ENCODE measurements around the gene COQ7.

Gene COQ7

DNA sequence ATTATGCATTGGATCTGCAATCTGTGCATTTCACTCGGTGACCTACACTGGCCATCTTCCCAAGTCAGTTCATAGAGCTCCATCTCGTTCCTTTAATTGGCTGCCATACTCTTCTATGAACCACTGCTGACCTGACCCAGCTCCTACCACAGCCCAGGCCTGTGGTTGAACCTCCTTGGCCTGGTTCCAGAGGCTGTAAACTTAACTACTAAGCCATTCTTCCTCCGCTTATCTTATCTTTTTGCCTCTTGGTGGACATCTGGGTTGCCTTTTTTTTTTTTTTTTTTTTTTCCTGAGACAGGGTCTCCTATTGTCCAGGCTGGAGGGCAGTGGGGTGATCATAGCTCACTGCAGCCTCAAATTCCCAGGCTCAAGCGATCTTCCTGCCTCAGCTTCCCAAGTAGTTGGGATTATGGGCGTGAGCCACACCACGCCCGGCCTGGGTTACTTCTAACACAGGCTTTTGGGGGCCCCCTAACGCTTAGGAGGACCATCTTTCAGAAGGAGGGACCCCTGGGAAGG, 18.3 kb downstream of the COQ7 start:
- DNase-seq (ENCODE audit: low read depth in 2 of 2, low spot score in 1 of 2), result no peak

DNA sequence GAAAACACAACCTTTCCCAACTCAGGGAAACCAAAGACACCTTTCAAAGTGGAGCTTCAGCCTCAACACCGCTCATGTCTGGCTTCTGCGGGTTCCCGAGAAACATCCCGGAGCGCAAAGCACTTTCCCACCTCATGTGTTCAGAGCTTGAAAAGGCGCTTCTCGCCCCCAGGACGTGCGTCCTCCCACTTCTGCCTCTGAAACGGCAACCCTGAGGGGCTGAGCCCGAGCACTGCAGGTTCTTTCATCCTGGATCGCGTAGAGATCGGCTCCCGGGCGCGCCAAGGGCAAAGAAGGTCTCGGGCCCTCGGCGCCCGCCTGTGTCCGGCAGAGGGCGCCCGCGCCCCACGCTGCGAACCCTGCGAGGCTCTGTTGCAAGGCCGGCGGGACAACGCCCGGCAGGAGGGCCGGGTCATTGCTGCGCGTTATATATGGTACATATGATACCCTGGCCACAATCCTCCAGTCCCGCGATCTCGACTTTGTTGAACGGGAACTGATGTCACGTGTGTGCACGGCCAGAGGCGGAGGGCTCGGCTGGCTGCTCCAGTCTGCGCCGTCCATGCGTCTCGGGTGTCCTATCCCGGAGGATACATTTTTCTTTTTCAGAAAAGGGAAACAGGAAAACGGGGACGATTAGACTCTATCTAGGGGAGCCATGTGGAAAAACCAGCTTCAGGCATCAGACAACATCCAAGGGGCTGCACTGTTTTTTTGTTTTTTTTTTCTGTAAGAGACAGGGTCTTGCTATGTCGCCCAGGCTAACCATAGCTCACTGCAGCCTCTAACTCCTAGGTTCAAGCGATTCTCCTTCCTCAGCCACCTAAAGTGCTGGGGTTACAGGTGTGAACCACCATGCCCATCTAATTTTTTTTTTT, 19.1 kb downstream of the COQ7 start:
- peak; percentile 42 to 50 for DNase-seq (ENCODE audit: low read depth in 2 of 2, low spot score in 1 of 2)

DNA sequence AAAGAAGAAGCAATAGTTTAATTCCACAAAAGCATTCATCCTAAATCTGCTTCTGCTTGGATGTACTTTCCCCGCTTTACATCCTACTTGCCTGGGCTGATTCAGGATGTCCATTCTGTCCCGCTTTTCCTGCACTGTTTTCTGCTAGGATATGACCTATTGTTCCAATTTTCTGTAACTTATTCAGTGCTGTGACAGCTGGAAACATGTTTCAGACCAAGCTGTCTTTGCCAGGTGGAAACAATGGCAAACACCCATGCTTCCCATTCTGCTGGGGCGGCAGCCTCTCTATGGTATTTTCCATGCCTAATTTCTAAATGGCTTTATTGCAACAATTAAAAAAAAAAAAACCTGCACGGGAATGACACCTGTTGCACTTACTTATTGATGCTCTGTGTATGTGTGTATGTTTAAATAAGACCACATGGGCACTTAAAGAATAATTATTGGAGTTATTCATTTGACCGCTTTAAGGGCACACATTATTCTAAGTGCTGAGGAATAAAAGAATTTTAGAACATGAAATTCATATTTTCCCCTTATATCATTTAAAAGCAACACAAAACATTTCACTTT, 21.0 kb downstream of the COQ7 start:
- no peak for DNase-seq (ENCODE audit: low read depth in 2 of 2, low spot score in 1 of 2)

DNA sequence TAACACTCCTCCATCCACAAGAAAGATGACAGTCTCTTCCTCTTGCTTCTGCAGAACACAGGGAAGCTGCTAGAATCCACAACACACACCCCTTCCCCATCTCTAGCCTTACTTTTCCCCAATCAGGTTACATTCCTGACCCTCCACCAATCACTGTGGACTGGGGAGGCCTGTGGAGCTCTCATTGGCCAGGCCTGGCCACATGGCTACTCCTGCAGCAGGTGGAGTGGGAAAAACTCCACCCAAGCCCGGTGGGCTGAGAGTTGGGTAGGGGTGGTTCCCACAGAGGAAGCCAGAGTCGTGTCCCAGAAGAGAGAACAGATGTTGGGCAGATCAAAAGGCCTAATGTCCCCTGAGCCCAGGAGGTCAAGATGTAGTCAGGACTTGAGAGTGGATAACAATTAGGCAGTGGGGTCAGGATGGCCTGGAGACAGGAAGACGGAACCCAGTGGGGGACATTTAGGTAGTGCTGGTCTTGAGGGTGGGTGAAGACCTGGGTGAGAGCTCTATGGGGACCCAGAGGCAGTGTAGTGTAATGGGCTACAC, 22.1 kb downstream of the COQ7 start:
- DNase-seq (ENCODE audit: low read depth in 2 of 2, low spot score in 1 of 2), result no peak

DNA sequence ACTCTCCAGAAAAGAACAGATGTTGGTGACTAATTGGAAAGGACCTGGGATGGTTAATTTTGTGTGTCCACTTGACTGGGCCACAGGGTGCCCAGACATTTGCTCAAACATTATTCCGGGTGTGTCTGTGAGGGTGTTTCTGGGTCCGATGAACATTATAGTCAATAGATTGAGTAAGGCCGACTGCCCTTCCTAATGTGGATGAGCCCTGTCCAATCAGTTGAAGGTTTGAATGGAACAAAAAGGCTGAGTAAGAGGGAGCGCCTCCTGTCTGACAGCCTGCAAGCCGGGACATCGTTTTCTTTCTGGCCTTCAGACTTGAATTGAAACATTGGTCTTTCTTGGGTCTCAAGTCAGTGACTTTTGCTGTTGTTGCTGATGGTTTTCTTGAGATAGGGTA, 23.5 kb downstream of the COQ7 start:
- DNase-seq (ENCODE audit: low read depth in 2 of 2, low spot score in 1 of 2), result no peak

DNA sequence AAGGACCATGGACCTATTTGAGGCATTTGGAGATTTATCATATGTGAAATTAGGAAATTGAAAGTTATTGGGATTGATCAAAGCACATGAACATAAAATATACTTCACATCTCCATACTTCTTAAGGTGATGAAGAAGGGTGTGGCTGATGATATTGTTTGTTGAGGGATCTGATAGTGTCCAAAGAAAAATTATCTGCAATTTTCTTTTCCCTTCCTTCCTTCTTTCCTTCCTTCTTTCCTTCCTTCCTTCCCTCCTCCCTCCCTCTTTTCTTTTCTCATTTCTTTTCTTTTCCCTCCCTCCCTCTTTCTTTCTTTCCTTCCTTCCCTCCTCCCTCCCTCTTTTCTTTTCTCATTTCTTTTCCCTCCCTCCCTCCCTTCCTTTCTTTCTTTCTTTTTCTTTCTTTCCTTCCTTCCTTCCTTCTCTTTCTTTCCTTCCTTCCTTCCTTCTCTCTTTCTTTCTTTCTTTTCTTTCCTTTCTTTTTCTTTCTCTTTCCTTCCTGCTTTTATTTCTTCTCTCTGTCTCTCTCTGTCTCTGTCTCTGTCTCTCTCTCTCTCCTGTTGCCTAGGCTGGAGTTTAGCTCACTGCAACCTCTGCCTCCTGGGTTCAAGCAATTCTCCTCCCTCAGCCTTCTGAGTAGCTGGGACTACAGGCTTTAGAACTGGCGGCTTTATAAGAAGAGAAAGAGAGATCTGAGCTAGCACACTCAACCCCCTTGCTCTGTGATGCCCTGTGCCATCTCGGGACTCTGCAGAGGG, 25.4 kb downstream of the COQ7 start:
- no peak for DNase-seq (ENCODE audit: low read depth in 2 of 2, low spot score in 1 of 2)

DNA sequence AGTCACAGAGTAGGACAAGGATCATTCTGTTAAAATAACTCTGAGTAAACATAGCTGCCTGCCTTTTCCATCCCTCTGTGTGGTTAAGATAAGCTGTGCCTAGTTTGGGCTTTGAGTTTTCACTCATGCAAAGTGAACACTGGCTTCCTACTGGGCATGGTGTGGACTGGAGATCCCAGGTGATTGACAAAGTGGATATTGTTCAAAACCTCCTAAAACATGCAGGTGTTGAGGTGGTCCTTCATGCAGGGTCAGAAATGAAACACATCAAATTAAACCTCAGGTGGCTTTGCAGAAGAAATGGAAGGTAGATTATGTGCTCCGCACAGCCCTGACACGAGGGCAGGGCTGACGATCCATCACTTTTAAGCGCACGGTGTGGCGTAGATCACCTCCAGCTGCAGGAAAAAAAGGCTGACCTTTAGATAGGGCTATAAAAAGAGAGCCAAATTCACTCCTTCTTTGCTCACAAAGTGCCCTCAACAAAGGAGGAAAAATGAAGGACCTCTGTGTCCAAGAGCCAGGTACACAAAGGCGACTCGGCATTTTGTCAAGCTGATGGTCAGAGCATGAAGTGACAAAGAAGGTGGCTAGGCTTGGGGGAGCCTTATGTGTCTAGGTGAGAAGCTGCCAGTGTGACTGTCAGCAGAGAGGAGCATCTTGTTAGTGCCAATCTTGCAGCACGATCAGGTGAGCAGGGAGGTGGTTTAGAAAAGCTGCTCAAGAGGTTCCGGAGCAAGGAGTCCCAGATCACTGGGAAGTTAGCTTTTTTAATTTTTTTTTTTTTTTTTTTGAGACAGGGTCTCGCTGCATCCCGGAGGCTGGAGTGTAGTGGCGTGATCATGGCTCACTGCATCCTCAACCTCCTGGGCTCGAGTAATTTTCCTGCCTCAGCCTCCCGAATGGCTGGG, 26.5 kb downstream of the COQ7 start:
- DNase-seq (ENCODE audit: low read depth in 2 of 2, low spot score in 1 of 2), result no peak

DNA sequence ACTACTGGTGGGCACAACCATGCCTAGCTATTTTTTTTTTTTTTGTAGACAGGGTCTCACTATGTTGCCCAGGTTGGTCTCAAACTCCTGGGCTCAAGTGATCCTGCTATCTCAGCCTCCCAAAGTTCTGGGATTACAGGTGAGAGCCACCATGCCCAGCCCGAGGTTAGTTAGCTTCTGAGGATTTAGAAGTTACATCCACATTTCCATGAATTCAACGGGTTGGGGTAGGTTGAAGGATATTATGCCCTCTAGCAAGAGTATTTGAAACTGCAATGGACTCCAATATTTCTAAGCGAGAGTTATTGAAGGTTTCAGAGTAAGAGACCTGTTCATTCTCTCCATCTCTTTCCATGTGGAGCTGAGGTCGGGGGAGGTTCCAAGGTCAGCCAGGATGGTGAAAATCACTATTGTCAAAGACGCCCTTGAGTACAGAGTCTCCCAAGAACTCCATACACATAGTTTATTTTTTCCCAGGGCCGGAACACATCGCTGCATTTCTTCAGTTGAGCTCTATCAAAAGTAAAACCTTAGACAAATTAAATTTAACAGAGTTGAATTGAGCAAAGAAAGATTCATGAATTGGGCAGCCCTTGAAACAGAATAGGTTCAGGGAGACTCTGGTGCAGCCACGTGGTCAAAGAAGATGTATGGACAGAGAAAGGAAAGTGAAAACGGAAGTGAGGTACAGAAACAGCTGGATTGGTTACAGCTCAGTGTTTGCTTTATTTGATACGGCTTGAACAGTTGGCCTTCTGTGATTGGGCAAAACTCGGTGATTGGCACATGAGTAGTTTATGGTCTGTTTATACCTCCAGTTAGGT, 27.3 kb downstream of the COQ7 start:
- no peak for DNase-seq (ENCODE audit: low read depth in 2 of 2, low spot score in 1 of 2)

DNA sequence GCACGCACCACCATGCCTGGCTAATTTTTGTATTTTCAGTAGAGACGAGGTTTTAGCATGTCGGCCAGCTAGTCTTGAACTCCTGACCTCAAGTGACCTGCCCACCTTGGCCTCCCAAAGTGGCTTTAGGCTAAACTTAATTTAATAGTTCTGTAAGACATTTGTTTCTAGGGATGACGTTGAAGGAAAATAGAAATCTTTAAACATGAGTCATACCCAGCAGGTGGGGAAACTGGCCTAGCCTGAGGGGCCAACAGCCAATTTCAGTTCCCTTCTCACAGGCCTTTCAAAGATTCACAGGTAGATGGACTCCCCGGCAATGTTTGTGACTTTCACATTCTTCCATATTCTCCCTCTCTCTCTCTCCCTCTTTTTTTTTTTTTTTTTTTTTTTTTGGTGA, 28.2 kb downstream of the COQ7 start:
- no peak for DNase-seq (ENCODE audit: low read depth in 2 of 2, low spot score in 1 of 2)

DNA sequence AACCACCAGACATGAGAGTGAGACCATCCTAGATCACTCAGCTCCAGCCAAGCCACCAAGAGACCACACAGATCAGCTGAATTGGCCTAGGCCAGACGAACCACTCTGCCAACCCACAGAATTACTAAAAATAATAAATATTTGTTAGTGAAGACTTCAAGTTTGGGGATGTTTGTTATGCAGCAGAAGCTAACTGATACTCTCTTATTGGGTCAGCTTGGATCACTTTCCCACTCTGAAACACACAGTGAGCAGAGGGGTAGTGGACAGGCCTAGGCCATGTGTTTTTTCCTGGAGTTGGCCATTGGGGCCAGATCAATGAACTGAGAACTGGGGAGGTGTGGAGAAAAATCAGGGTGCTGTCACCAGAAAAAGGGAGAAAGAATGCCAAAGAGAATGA, 30.8 kb downstream of the COQ7 start:
- no peak for DNase-seq (ENCODE audit: low read depth in 2 of 2, low spot score in 1 of 2)

DNA sequence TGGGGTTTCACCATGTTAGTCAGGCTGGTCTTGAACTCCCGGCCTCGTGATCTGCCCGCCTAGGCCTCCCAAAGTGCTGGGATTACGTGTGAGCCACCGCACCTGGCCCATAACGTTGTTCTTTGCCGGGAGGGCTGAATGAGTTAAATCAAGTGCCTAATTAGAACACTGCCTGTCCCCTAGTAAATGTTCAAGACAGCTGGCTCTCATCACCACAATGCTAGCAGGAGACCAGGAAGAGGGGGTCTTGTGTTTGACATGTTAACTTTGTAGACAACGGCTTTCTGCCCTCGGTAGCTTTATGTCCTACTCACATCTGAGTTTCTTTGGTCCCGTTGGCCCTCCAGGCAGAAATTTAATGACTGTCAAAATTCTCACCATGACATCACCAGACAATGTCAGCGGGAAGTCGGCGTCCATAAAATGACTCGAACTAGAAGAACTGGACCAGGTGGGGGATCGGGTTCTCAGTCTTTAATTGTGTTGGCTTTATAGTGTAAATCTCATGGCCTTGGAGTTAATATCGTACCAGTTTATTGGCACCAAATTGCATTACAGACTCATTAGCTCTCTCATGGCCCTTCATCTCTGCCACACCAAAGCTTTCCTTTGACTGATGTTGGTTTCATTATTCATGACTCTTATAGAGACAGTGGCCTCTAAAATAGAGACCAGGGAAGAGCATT, 34.9 kb downstream of the COQ7 start:
- DNase-seq (ENCODE audit: low read depth in 2 of 2, low spot score in 1 of 2), result no peak

DNA sequence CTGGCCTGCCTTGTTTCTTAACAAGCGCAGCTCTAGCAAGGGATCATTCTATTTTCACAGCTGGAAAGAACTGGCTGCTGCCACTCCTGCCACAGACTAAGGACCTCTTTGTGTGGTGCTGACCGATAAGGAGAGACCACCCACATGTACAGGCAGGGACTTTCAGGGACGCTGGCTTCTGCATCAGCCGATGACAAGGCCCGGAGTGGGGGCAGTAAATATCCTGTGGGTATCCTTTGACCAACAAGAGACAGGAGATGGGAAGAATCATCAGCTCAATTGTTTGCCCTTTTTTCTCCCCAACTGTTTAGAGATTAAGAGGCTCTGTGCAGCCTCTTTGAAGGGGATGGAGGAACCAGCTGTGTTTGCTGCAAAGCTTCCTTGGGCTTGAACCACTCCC, 37.2 kb downstream of the COQ7 start:
- DNase-seq (ENCODE audit: low read depth in 2 of 2, low spot score in 1 of 2), result no peak

DNA sequence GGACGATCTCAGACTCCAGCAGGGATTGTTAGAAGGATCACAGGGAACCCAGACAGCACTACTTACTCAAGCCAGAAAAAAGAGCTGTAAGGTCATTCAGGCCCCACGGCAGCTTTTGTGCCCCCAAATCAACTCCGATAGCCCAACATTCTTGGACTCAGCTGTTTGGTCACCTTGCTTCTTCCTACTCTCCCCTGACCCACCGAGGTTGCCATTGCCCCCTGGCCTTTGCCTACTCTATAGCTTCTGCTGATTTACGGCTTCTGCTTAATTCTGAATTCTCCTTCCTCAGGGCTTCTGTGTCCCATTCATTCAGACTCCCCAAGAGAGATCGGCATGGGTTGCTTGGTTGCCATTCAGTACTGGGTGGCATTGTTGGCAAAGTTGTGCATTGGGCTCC, 37.7 kb downstream of the COQ7 start:
- DNase-seq (ENCODE audit: low read depth in 2 of 2, low spot score in 1 of 2), result no peak

DNA sequence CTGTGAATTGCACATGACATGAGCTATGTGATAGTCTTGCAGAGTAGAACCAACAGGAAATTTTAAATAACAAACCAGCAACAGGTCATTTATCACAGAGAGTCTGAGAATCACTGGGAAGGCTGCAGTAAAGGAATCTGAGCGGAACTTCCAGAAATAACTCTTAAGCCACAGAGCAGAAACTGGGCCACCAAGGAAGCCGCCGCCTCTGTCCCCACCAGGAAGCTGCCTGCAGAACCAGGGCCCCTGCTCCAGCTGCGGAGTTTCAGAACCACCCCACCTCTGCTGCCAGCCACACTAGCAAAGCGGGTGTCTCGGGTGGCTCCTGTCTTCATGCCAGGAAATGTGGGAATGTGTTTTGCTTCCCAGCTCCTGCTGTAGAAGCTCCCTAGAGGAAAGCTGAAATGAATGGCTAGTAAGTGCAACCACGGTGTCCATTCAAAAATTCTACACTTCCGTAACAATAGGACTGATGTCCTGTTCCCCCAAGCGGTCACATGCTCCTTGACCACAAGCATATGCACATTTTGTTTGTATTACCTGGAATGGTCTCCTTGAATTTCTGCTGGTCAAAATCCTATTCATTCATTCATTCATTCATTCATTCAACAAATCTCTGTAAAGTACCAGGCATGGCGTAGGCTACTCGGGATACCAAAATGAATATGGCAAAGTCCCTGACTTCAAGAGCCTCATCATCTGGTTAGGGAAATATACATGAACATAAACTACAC, 38.6 kb downstream of the COQ7 start:
- no peak for DNase-seq (ENCODE audit: low read depth in 2 of 2, low spot score in 1 of 2)

DNA sequence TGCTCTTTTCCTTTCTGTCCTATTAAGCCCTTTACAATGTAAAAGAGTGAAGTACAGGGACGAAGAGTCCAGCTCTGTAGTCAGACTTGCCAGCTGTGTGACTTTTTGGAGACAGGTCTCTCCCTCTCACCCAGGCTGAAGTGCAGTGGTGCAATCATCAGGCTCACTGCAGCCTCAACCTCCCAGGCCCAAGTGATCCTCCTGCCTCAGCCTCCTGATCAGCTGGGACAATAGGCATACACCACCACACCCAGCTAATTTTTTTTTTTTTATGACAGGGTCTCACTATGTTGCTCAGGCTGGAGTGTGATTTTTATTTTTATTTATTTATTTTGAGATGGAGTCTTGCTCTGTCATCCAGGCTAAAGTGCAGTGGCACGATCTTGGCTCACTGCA, 39.2 kb downstream of the COQ7 start:
- DNase-seq (ENCODE audit: low read depth in 2 of 2, low spot score in 1 of 2), result no peak

DNA sequence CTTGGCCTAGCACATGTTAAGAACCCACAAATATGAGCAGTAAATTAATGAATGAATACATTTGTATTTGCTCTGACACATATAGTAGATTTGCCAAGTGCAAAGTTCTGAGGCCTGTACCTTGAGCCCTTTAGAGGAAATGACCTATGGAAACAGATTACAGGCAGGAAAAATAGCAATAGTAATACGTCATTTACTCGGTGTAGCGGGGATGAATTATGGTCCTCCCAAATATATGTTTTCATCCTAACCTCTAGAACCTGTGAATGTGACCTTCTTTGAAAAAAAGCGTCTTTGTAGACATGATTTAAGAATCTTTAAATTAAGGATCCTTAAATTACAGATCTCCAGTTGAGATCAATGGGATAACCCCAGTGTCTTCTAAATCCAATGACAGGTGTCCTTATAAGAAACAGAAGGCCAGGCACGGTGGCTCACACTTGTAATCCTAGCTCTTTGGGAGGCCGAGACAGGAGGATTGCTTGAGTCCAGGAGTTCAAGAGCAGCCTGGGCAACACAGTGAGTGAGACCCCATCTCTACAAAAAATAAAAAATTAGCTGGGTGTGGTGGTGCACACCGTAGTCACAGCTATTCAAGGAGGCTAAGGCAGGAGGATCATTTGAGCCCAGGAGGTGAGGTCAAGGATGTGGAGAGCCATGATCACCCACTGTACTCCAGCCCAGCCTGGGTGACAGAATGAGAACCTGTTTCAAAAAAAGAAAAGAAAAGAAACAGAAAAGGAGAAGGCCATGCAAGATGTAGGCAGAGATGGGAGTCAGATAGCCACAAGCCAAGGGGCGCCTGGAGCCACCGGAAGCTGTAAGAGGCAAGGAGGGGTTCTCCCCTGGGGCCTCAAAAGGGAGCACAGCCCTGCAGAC, 41.2 kb downstream of the COQ7 start:
- DNase-seq (ENCODE audit: low read depth in 2 of 2, low spot score in 1 of 2), result no peak

DNA sequence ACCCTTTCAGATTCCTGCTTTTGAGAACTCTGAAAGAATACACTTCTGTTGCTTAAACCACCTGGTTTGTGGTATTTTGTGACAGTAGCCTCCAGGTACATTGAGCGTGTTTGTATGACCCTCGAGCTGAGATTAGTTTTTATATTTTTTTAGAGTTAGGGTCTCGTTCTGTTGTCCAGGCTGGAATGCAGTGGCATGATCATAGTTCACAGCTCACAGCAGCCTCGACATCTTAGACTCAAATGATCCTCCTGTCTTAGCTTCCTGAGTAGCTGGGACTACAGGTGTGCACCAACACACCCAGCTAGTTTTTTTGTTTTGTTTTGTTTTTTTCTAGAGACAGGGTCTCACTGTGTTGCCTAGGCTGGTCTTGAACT, 41.9 kb downstream of the COQ7 start:
- no peak for DNase-seq (ENCODE audit: low read depth in 2 of 2, low spot score in 1 of 2)
